NOMO-1 treated with DMSO at 0.1 percent for 48 hours (cell line): ENCODE measurements around the gene LHX3.
"Not testable (repeated sequence)": the region's sequence is repeated elsewhere in the genome, so short reads cannot be mapped to it uniquely, and the experiment has no call there.

Experiments
- DNase-seq: peaks from one replicate; lab custom pipeline; 2025; ENCODE audit not compliant: unreplicated experiment; lab: John Stamatoyannopoulos, UW

The LHX3 gene

GRCh38 chr9:136156209-136157120 is 48.5 kb downstream of the LHX3 start:
- no peak for DNase-seq

GRCh38 chr9:136155576-136155975 is 49.4 kb downstream of the LHX3 start:
- no peak for DNase-seq

- no peak for DNase-seq
Measured at GRCh38 chr9:136154943-136155342, 50.0 kb downstream of the LHX3 start.

- DNase-seq, result no peak
Measured at GRCh38 chr9:136153381-136154065, 51.4 kb downstream of the LHX3 start.

GRCh38 chr9:136152931-136153330 is 52.0 kb downstream of the LHX3 start:
- no peak for DNase-seq

GRCh38 chr9:136152543-136152866 is 52.4 kb downstream of the LHX3 start:
- DNase-seq, result no peak

GRCh38 chr9:136151848-136152542 is 52.9 kb downstream of the LHX3 start:
- no peak for DNase-seq

- DNase-seq, result no peak
Measured at GRCh38 chr9:136151214-136151804, 53.6 kb downstream of the LHX3 start.

- not testable (repeated sequence) for DNase-seq
Measured at GRCh38 chr9:136150664-136151213, 54.2 kb downstream of the LHX3 start.

- DNase-seq, result no peak
Measured at GRCh38 chr9:136149853-136150252, 55.1 kb downstream of the LHX3 start.

- no peak for DNase-seq
Measured at GRCh38 chr9:136149337-136149736, 55.6 kb downstream of the LHX3 start.

GRCh38 chr9:136148766-136149165 is 56.2 kb downstream of the LHX3 start:
- DNase-seq, result no peak

GRCh38 chr9:136147890-136148714 is 56.8 kb downstream of the LHX3 start:
- DNase-seq, result no peak

GRCh38 chr9:136147038-136147889 is 57.7 kb downstream of the LHX3 start:
- DNase-seq, result no peak
